HepG2 (cell line): Measurements from ENCODE around the gene COL8A1. TPM values are rescaled to one million over a fixed set of nuclear protein-coding genes. Genes with fewer than 3 reads are reported as not detected.

ENCODE experiments used
- ATAC-seq: fragments of 200-7000 bp; cut with Tn5 transposase; 3 replicates; pipeline ENCODE4 v1.9.1; 2020; ENCODE audit warnings: mild to moderate bottlenecking, moderate library complexity
- BruUV-seq: library from RNA; stranded (reverse); fragments of 400-500 nt; replicated peaks from 2 replicates; lab custom pipeline; 2021; lab: Mats Ljungman, UMichigan
- CTCF ChIA-PET: fragments of 300-600 bp; formaldehyde crosslinking; extraction: SDS; loops from one replicate; lab custom pipeline; 2021; ENCODE audit warnings: low total read pairs, inconsistent platforms, low intra/inter-chr PET ratio; lab: Yijun Ruan, JAX
- POLR2A ChIA-PET: fragments of 350-600 bp; sonication (Branson Sonifier 250); formaldehyde crosslinking; loops from one replicate; lab custom pipeline; 2020; ENCODE audit warnings: antibody characterized with exemption, inconsistent platforms; lab: Yijun Ruan, JAX
- DNase-seq: peaks from one replicate; pipeline ENCODE4 v3.0.0-alpha.2; 2015; ENCODE audit warnings: low spot score
- FAIRE-seq: peaks from 3 replicates; lab custom pipeline; 2011; peaks lifted over from hg19 to GRCh38; lab: Jason Lieb, UNC
- H2AFZ ChIP-seq: one replicate; pipeline ENCODE4 v1.6.1; 2011; ENCODE audit warnings: low read length, inconsistent platforms
- H3K27ac ChIP-seq: fragments of 300-600 bp; 3 replicates; pipeline ENCODE4 v1.8.0; 2011; ENCODE audit warnings: mixed run types, mild to moderate bottlenecking, mixed read lengths, low read length, inconsistent platforms; ENCODE audit not compliant: insufficient read depth; ENCODE audit errors: extremely low read length
- H3K27me3 ChIP-seq, 2 experiments: fragments of 200-600 bp in 1 of 2; 2 replicates in 1 of 2; 3 replicates in 1 of 2; pipeline versions ENCODE4 v1.6.0 to v1.8.0; 2011; ENCODE audit warnings: low read length in 2 of 2, mild to moderate bottlenecking in 2 of 2, moderate library complexity in 2 of 2, inconsistent platforms in 1 of 2; ENCODE audit not compliant: insufficient read depth in 2 of 2, control insufficient read depth in 1 of 2
- H3K36me3 ChIP-seq, 2 experiments: fragments of 200-600 bp in 1 of 2; replicated peaks in 1 of 2; 2 replicates in 1 of 2; 3 replicates in 1 of 2; pipeline versions ENCODE4 v1.5.1 to v1.8.0; 2011; ENCODE audit warnings: low read length in 2 of 2, inconsistent platforms in 1 of 2; ENCODE audit not compliant: insufficient read depth in 2 of 2, control insufficient read depth in 1 of 2
- H3K4me1 ChIP-seq: 2 replicates; pipeline ENCODE4 v1.5.1; 2012; ENCODE audit warnings: low read length, inconsistent platforms; ENCODE audit not compliant: insufficient read depth
- H3K4me2 ChIP-seq: 2 replicates; pipeline ENCODE4 v1.6.0; 2011; ENCODE audit warnings: low read depth, low read length, inconsistent platforms
- H3K4me3 ChIP-seq, 3 experiments: fragments of 200-600 bp in 1 of 3; sonication (generic), shearing (Covaris generic) in 1 of 3; replicated peaks in 1 of 3; 2 replicates each; pipeline ENCODE4 v1.5.1; 2011 to 2016; ENCODE audit warnings: low read length in 3 of 3, inconsistent platforms in 2 of 3, low read depth in 2 of 3, mild to moderate bottlenecking in 2 of 3, control low read depth in 1 of 3, mixed read lengths in 1 of 3; ENCODE audit not compliant: insufficient read depth in 1 of 3
- H3K79me2 ChIP-seq: one replicate; pipeline ENCODE4 v1.6.1; 2011; ENCODE audit warnings: low read length, inconsistent platforms; ENCODE audit not compliant: insufficient read depth
- H3K9ac ChIP-seq: 2 replicates; pipeline ENCODE4 v1.6.0; 2011; ENCODE audit warnings: mild to moderate bottlenecking, low read depth, low read length, inconsistent platforms; ENCODE audit not compliant: insufficient read depth
- H3K9me3 ChIP-seq: 2 replicates; pipeline ENCODE4 v1.5.1; 2012; ENCODE audit warnings: mild to moderate bottlenecking, low read length
- H4K20me1 ChIP-seq: 2 replicates; pipeline ENCODE4 v1.6.0; 2011; ENCODE audit warnings: inconsistent platforms, mild to moderate bottlenecking, low read length, moderate library complexity; ENCODE audit not compliant: insufficient read depth
- BRF2 ChIP-seq: sonication (generic); formaldehyde crosslinking; IDR thresholded peaks from 2 replicates; pipeline ENCODE4 v1.8.1; 2022; ENCODE audit warnings: mild to moderate bottlenecking, missing genetic modification reagents
- CCAR2 ChIP-seq: fragments of 200-400 bp; formaldehyde crosslinking; optimal IDR thresholded peaks from 2 replicates; pipeline ENCODE3; 2018; ENCODE audit warnings: low read depth, mild to moderate bottlenecking, low read length, moderate library complexity
- FOXO4 ChIP-seq: sonication (generic); formaldehyde crosslinking; conservative IDR thresholded peaks from 2 replicates; pipeline ENCODE4 v1.8.1; 2023; ENCODE audit warnings: missing genetic modification reagents
- HNRNPLL ChIP-seq: fragments of 200-400 bp; formaldehyde crosslinking; IDR thresholded peaks from 2 replicates; pipeline ENCODE4 v1.6.1; 2017; ENCODE audit warnings: mild to moderate bottlenecking, low read depth, low read length; ENCODE audit not compliant: poor library complexity, severe bottlenecking
- KDM4B ChIP-seq: sonication (generic); formaldehyde crosslinking; IDR thresholded peaks from 2 replicates; pipeline ENCODE4 v1.4.0; 2020; ENCODE audit warnings: missing genetic modification reagents
- MLXIP ChIP-seq: sonication (generic); formaldehyde crosslinking; IDR thresholded peaks from 2 replicates; pipeline ENCODE4 v1.9.0; 2021; ENCODE audit warnings: missing genetic modification reagents, borderline replicate concordance
- SP4 ChIP-seq: sonication (generic); formaldehyde crosslinking; IDR thresholded peaks from 2 replicates; pipeline ENCODE4 v1.8.1; 2023; ENCODE audit warnings: mild to moderate bottlenecking, missing genetic modification reagents
- TARDBP ChIP-seq: sonication (generic); formaldehyde crosslinking; IDR thresholded peaks from 2 replicates; pipeline ENCODE4 v1.8.0; 2022; ENCODE audit warnings: mild to moderate bottlenecking, missing genetic modification reagents
- TCF7 ChIP-seq: sonication (generic); IDR thresholded peaks from 2 replicates; pipeline ENCODE4 v1.6.1; 2016; ENCODE audit warnings: antibody characterized with exemption, low read depth
- ZBTB21 ChIP-seq: sonication (generic); formaldehyde crosslinking; IDR thresholded peaks from 2 replicates; pipeline ENCODE4 v1.4.0; 2020; ENCODE audit warnings: missing genetic modification reagents
- ZNF143 ChIP-seq: sonication (generic); formaldehyde crosslinking; IDR thresholded peaks from 2 replicates; pipeline ENCODE4 v1.4.0; 2020; ENCODE audit warnings: missing genetic modification reagents
- ZNF496 ChIP-seq: sonication (generic); formaldehyde crosslinking; IDR thresholded peaks from 2 replicates; pipeline ENCODE4 v1.8.1; 2023; ENCODE audit warnings: mild to moderate bottlenecking, moderate library complexity, missing genetic modification reagents; ENCODE audit not compliant: insufficient replicate concordance
- ZNF556 ChIP-seq: sonication (generic); formaldehyde crosslinking; IDR thresholded peaks from 2 replicates; pipeline ENCODE4 v1.4.0; 2020; ENCODE audit warnings: mild to moderate bottlenecking, missing genetic modification reagents, borderline replicate concordance
- ZXDC ChIP-seq: sonication (generic); formaldehyde crosslinking; IDR thresholded peaks from 2 replicates; pipeline ENCODE4 v1.5.0; 2020; ENCODE audit warnings: mild to moderate bottlenecking, missing genetic modification reagents
- WGBS: methylation state at CpG from one replicate; pipeline ENCODE4 v1.1.6; 2017; ENCODE audit warnings: low lambda C conversion rate; 5-methylcytosine and 5-hydroxymethylcytosine counted together
- in situ Hi-C: cut with HindIII; loops from 2 replicates; pipeline ENCODE4 v1.10.0; 2017; ENCODE audit warnings: low pct_unique_long_range_greater_than_20kb; ENCODE audit not compliant: extremely low pct_ligation_motif_present
- intact Hi-C: fragments of 100-400 bp; cut with micrococcal nuclease; formaldehyde crosslinking; loops from one replicate; pipeline ENCODE4 v1.10.0; 2022; ENCODE audit not compliant: unreplicated experiment
- polyA plus RNA-seq, 8 experiments: library from polyadenylated mRNA; depleted of rRNA in 3 of 8; stranded (reverse) in 7 of 8; unstranded in 1 of 8; fragments of >200 nt; fragmentation: Illumina TruSeq in 4 of 8; extraction: Trizol in 4 of 8; gene quantifications; 2 replicates each; pipeline versions ENCODE4 v1.2.1 to v1.2.3, GENCODE V29; 2011 to 2016; ENCODE audit warnings: low read depth in 4 of 8, missing spikeins in 1 of 8, mixed read lengths in 1 of 8; ENCODE audit not compliant: insufficient read depth in 1 of 8
- total RNA-seq, 5 experiments: library from RNA; depleted of rRNA; stranded (reverse); fragments of >200 nt; fragmentation: Illumina TruSeq; extraction: Trizol; gene quantifications; 2 replicates each; pipeline ENCODE4 v1.2.3, GENCODE V29; 2016; ENCODE audit warnings: low read depth in 1 of 5

Gene COL8A1
- total and polyA plus RNA-seq, 2 of the 13 experiments (the other 11 are each of a cell fraction or from before 2014, with no cell fraction given) = not detected

- no peak for TF ChIP-seq BRF2 (CRISPR knock-in tag)
- no peak for TF ChIP-seq ZNF496 (CRISPR knock-in tag)
- TF ChIP-seq ZNF556 = no peak
- no peak for TF ChIP-seq FOXO4 (CRISPR knock-in tag)
- no peak for TF ChIP-seq TARDBP (CRISPR knock-in tag)
- no peak for TF ChIP-seq ZBTB21 (CRISPR knock-in tag)
- no peak for TF ChIP-seq TCF7
Measured at GRCh38 chr3:99702953-99703943, 64.9 kb downstream of the COL8A1 start (continued).

GRCh38 chr3:99704417-99704816, 66.0 kb downstream of the COL8A1 start:
- ChIA-PET POLR2A (no interaction called here), CTCF (no interaction called here)
- DNase-seq (no peak), ATAC-seq (no peak), FAIRE-seq (no peak)
- Histone ChIP-seq H3K36me3 (no peaks in the 10 kb centered on the region), H4K20me1 (no peaks in the 10 kb centered on the region), H2AFZ (no peak overlapping the region), H3K9me3 (no peaks in the 10 kb centered on the region), H3K4me1 (no peaks in the 10 kb centered on the region), H3K79me2 (no peaks in the 10 kb centered on the region), H3K4me2 (no peak overlapping the region), H3K9ac (no peak overlapping the region), H3K4me3 (no peak overlapping the region), H3K27me3 (peaks cover 0 to 8% of the 10 kb centered on the region in 2 experiments; a peak in 1 of 5 replicates), H3K27ac (no peak overlapping the region)
- 4% methylated on average over 2 of the region's 2 CpGs for WGBS
- in situ Hi-C loops (no loop called here), intact Hi-C loops (no loop called here)
- BruUV-seq = no TSS peak
- TF ChIP-seq ZXDC (CRISPR knock-in tag) (no peak), MLXIP (CRISPR knock-in tag) (no peak), SP4 (CRISPR knock-in tag) (no peak), KDM4B (CRISPR knock-in tag) (no peak), CCAR2 (no peak), HNRNPLL (no peak), ZNF143 (CRISPR knock-in tag) (no peak)
